HEK293 (cell line): ENCODE results near the gene LIN37.

Experiments used
- CTCF ChIA-PET: fragments of 350-600 bp; formaldehyde crosslinking; extraction: SDS; loops from one replicate; lab custom pipeline; 2021; ENCODE audit warnings: antibody characterized with exemption; lab: Yijun Ruan, JAX
- POLR2A ChIA-PET: fragments of 300-600 bp; formaldehyde crosslinking; extraction: SDS; loops from one replicate; lab custom pipeline; 2020; ENCODE audit warnings: antibody characterized with exemption, inconsistent platforms; lab: Yijun Ruan, JAX
- H3K27ac ChIP-seq: fragments of 200-500 bp; sonication (Bioruptor generic); 2 replicates; pipeline ENCODE4 v1.5.1; 2014; ENCODE audit warnings: low read depth, low read length, control low read depth, inconsistent platforms; ENCODE audit errors: extremely low read depth
- H3K36me3 ChIP-seq, 2 experiments: fragments of 200-500 bp in 1 of 2; sonication (Bioruptor generic) in 1 of 2; 1 replicate in 1 of 2; 2 replicates in 1 of 2; pipeline ENCODE4 v1.5.1; 2014 to 2017; ENCODE audit warnings: inconsistent platforms in 2 of 2, low read length in 2 of 2; ENCODE audit not compliant: control insufficient read depth in 2 of 2, insufficient read depth in 1 of 2
- H3K4me1 ChIP-seq: fragments of 200-500 bp; sonication (Bioruptor generic); 2 replicates; pipeline ENCODE4 v1.5.1; 2014; ENCODE audit warnings: mild to moderate bottlenecking, low read length, inconsistent platforms; ENCODE audit not compliant: control insufficient read depth, insufficient read depth
- H3K4me3 ChIP-seq: 2 replicates; pipeline ENCODE4 v1.5.1; 2011; ENCODE audit warnings: low read depth, mild to moderate bottlenecking, control low read depth, low read length, moderate library complexity
- H3K9me3 ChIP-seq: fragments of 200-500 bp; sonication (Bioruptor generic); 2 replicates; pipeline ENCODE4 v1.5.1; 2014; ENCODE audit warnings: low read depth, low read length, inconsistent platforms; ENCODE audit not compliant: control insufficient read depth, insufficient read depth
- ZNF501 ChIP-seq: fragments of 450-650 bp; formaldehyde crosslinking; IDR thresholded peaks from 2 replicates; pipeline ENCODE4 v1.5.1; 2016; ENCODE audit warnings: missing biosample characterization, missing genetic modification characterization
- ZNF600 ChIP-seq: fragments of 450-650 bp; formaldehyde crosslinking; IDR thresholded peaks from 2 replicates; pipeline ENCODE4 v1.5.1; 2016; ENCODE audit warnings: missing biosample characterization, missing genetic modification characterization
- TF ChIP-seq, protein P1 (sequence below): fragments of 450-650 bp; formaldehyde crosslinking; IDR thresholded peaks from 2 replicates; pipeline ENCODE4 v1.5.1; 2016; ENCODE audit warnings: missing biosample characterization, missing genetic modification characterization

Gene LIN37

DNA sequence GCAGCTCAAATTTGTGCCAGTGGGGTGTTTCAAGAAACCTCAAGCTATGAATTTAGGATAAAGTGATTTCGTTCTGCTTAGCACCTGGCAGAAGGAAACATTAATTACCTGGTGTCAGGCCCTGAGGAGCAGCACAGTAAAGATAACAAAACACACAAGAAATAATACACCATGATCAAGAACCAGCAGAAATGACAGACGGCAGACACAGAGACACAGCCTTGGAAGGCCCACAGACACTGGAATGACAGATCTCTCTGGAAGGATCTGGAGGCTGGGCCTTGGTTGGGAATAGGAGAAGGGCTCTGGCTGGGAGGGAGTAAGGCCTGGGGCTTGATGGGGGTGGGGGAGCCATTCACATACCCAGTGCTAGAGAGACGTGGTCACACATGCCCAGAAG lies 53.5 kb downstream of the LIN37 start:
- CTCF ChIA-PET, result interaction anchor here (0.6 to 2.7 kb wide), 6 partner anchors 10 to 47 kb away, joined by 3 to 15 read pairs (median 4); no protein-coding TSS in a partner anchor
- peak; percentile 31; the same call in 1 of the 2 replicates for TF ChIP-seq ZNF600 (tag by site-specific recombination)
- TF ChIP-seq ZNF501 (tag by site-specific recombination), result no peak
- TF ChIP-seq, protein P1, sequence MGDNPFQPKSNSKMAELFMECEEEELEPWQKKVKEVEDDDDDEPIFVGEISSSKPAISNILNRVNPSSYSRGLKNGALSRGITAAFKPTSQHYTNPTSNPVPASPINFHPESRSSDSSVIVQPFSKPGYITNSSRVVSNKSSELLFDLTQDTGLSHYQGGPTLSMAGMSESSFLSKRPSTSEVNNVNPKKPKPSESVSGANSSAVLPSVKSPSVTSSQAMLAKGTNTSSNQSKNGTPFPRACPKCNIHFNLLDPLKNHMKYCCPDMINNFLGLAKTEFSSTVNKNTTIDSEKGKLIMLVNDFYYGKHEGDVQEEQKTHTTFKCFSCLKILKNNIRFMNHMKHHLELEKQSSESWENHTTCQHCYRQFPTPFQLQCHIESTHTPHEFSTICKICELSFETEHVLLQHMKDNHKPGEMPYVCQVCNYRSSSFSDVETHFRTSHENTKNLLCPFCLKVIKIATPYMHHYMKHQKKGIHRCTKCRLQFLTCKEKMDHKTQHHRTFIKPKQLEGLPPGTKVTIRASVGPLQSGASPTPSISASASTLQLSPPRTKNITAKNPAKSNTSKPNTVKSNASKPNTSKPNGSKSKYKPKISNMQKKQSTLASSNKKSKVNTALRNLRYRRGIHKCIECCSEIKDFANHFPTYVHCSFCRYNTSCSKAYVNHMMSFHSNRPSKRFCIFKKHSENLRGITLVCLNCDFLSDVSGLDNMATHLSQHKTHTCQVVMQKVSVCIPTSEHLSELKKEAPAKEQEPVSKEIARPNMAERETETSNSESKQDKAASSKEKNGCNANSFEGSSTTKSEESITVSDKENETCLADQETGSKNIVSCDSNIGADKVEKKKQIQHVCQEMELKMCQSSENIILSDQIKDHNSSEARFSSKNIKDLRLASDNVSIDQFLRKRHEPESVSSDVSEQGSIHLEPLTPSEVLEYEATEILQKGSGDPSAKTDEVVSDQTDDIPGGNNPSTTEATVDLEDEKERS, result 0 out of 2 replicates have a peak, but pooled peaks have one; percentile 61
- TF ChIP-seq, all 188 proteins: peak for 2
- POLR2A ChIA-PET, result interaction anchor here (0.5 kb wide), 1 partner anchor 212 kb away, joined by 3 read pairs; the partner anchor contains the start of gene ALKBH6

More for the DNA sequence above, 53.5 kb downstream of the LIN37 start:
- no peaks in the 10 kb centered on the region for H3K4me1 ChIP-seq
- no peaks in the 10 kb centered on the region for H3K9me3 ChIP-seq
- H3K36me3 ChIP-seq, result no peaks in the 10 kb centered on the region
- no peak overlapping the region for H3K4me3 ChIP-seq
- H3K27ac ChIP-seq, result no peak overlapping the region
